Gastrocnemius medialis (tissue), 4 donors: ENCODE measurements around the gene PLD5.

Experiments used
- CTCF ChIP-seq, 5 experiments: fragments of 450-650 bp in 3 of 5; fragments of 200-600 bp in 2 of 5; sonication (generic) in 2 of 5; IDR thresholded peaks in 4 of 5; conservative IDR thresholded peaks in 1 of 5; 1 replicate in 4 of 5; 2 replicates in 1 of 5; pipeline ENCODE4 v1.5.1; 2016 to 2019; ENCODE audit warnings: antibody characterized with exemption in 5 of 5, mild to moderate bottlenecking in 3 of 5, moderate library complexity in 3 of 5
- POLR2A ChIP-seq, 2 donors: fragments of 450-650 bp; IDR thresholded peaks; one replicate each; pipeline ENCODE4 v1.6.1; 2017; ENCODE audit warnings: antibody characterized with exemption in 2 of 2, mild to moderate bottlenecking in 2 of 2, moderate library complexity in 2 of 2

GRCh38 chr1:242525769-242526168, 1.3 kb upstream of the PLD5 start:
- no peak for TF ChIP-seq CTCF (IDR thresholded peaks at IDR 0.05 in 4 of 5, conservative IDR thresholded peaks at IDR 0.05 in 1 of 5)
- TF ChIP-seq POLR2A (IDR thresholded peaks at IDR 0.05), result no peak
